A549 (cell line): ENCODE measurements around the gene PRSS1. TPM values are rescaled to one million over a fixed set of nuclear protein-coding genes. Genes with fewer than 3 reads are reported as not detected.

Experiments
- ATAC-seq, 2 experiments: fragments of 200-7000 bp in 1 of 2; fragments of >200 bp in 1 of 2; cut with Nextera tagmentation in 1 of 2; cut with Tn5 transposase in 1 of 2; 3 replicates each; pipeline versions ENCODE4 v1.8.0 to v1.9.1; 2018 to 2020; ENCODE audit warnings: mild to moderate bottlenecking in 1 of 2, moderate library complexity in 1 of 2
- CTCF ChIA-PET: fragments of 300-600 bp; sonication (Branson Sonifier 250); formaldehyde crosslinking; extraction: SDS; loops from one replicate; lab custom pipeline; 2021; ENCODE audit warnings: antibody characterized with exemption, inconsistent platforms; lab: Yijun Ruan, JAX
- POLR2A ChIA-PET: fragments of 350-600 bp; formaldehyde crosslinking; extraction: SDS; loops from one replicate; lab custom pipeline; 2021; ENCODE audit warnings: antibody characterized with exemption, inconsistent platforms; lab: Yijun Ruan, JAX
- DNase-seq, 2 experiments: peaks; one replicate each; pipeline versions ENCODE4 v3.0.0 to v3.0.0-alpha.2; 2011 to 2016; ENCODE audit warnings: low read depth in 1 of 2, low spot score in 1 of 2
- FAIRE-seq: peaks from 2 replicates; lab custom pipeline; 2011; peaks lifted over from hg19 to GRCh38; lab: Jason Lieb, UNC
- H3K27ac ChIP-seq, 2 experiments: fragments of >200 bp; sonication (Bioruptor Twin); formaldehyde crosslinking; 3 replicates each; pipeline ENCODE4 v1.5.1; 2016 to 2017
- H3K4me1 ChIP-seq: fragments of >200 bp; sonication (Bioruptor Twin); formaldehyde crosslinking; 3 replicates; pipeline ENCODE4 v1.6.1; 2016
- H3K4me2 ChIP-seq: fragments of >200 bp; sonication (Bioruptor Twin); formaldehyde crosslinking; 3 replicates; pipeline ENCODE4 v1.6.1; 2016
- H3K4me3 ChIP-seq: fragments of >200 bp; sonication (Bioruptor Twin); formaldehyde crosslinking; 3 replicates; pipeline ENCODE4 v1.5.1; 2016
- H3K9me3 ChIP-seq: fragments of >200 bp; sonication (Bioruptor Twin); formaldehyde crosslinking; 3 replicates; pipeline ENCODE4 v1.6.1; 2016
- BHLHE40 ChIP-seq: IDR thresholded peaks from 2 replicates; pipeline ENCODE4 v1.6.1; 2012; ENCODE audit warnings: low read depth, low read length, inconsistent platforms
- CBX2 ChIP-seq: fragments of 200-600 bp; sonication (generic); IDR thresholded peaks from 2 replicates; pipeline ENCODE4 v1.6.1; 2016; ENCODE audit warnings: low read depth, mild to moderate bottlenecking, borderline replicate concordance
- CEBPB ChIP-seq, 2 experiments: fragments of >200 bp in 1 of 2; sonication (Bioruptor Twin) in 1 of 2; formaldehyde crosslinking in 1 of 2; IDR thresholded peaks; 2 replicates each; pipeline ENCODE4 v1.6.1; 2012 to 2016
- CHD4 ChIP-seq: fragments of 200-600 bp; sonication (generic); IDR thresholded peaks from 2 replicates; pipeline ENCODE4 v1.6.1; 2016; ENCODE audit warnings: antibody characterized with exemption, mild to moderate bottlenecking, borderline replicate concordance
- ESRRA ChIP-seq: fragments of 150-350 bp; IDR thresholded peaks from 2 replicates; pipeline ENCODE4 v1.6.1; 2014; ENCODE audit warnings: mild to moderate bottlenecking, low read length, borderline replicate concordance
- GATA3 ChIP-seq: IDR thresholded peaks from 2 replicates; pipeline ENCODE4 v1.6.1; 2012; ENCODE audit warnings: borderline replicate concordance
- HOXB5 ChIP-seq: fragments of 250-450 bp; sonication (Bioruptor Pico); IDR thresholded peaks from 2 replicates; pipeline ENCODE4 v1.5.0; 2020; ENCODE audit warnings: mild to moderate bottlenecking, moderate library complexity
- JUN ChIP-seq, 2 experiments: fragments of >200 bp; sonication (Bioruptor Twin); formaldehyde crosslinking; IDR thresholded peaks; 2 replicates in 1 of 2; 3 replicates in 1 of 2; pipeline ENCODE4 v1.6.1; 2016 to 2017
- KDM1A ChIP-seq: fragments of 200-600 bp; sonication (generic); IDR thresholded peaks from 2 replicates; pipeline ENCODE4 v1.6.1; 2016; ENCODE audit warnings: low read depth, mild to moderate bottlenecking
- KDM5A ChIP-seq: fragments of 200-600 bp; sonication (generic); IDR thresholded peaks from 2 replicates; pipeline ENCODE4 v1.6.1; 2016; ENCODE audit warnings: antibody characterized with exemption, mild to moderate bottlenecking
- MAZ ChIP-seq: fragments of 150-350 bp; IDR thresholded peaks from 2 replicates; pipeline ENCODE4 v1.6.1; 2014; ENCODE audit warnings: antibody characterized with exemption, low read depth, low read length, borderline replicate concordance
- MYC ChIP-seq: IDR thresholded peaks from 2 replicates; pipeline ENCODE4 v1.6.1; 2012; ENCODE audit warnings: mild to moderate bottlenecking, inconsistent platforms, low read length, improper control_type of control experiment, borderline replicate concordance
- NFE2L2 ChIP-seq: fragments of 150-350 bp; conservative IDR thresholded peaks from 2 replicates; pipeline ENCODE4 v1.6.1; 2014; ENCODE audit warnings: low read length
- RAD21 ChIP-seq, 2 experiments: fragments of >200 bp in 1 of 2; sonication (Bioruptor Twin) in 1 of 2; formaldehyde crosslinking in 1 of 2; IDR thresholded peaks in 1 of 2; conservative IDR thresholded peaks in 1 of 2; 2 replicates in 1 of 2; 3 replicates in 1 of 2; pipeline ENCODE4 v1.6.1; 2012 to 2018; ENCODE audit warnings: inconsistent platforms in 1 of 2
- RARB ChIP-seq: fragments of 250-450 bp; sonication (Bioruptor Pico); IDR thresholded peaks from 2 replicates; pipeline ENCODE4 v1.8.0; 2021; ENCODE audit warnings: mild to moderate bottlenecking, moderate library complexity
- RFX5 ChIP-seq: fragments of 450-650 bp; IDR thresholded peaks from 2 replicates; pipeline ENCODE4 v1.7.1; 2014; ENCODE audit warnings: antibody characterized with exemption, mild to moderate bottlenecking, moderate library complexity
- RNF2 ChIP-seq: fragments of 200-600 bp; sonication (generic); IDR thresholded peaks from 2 replicates; pipeline ENCODE4 v1.6.1; 2016; ENCODE audit warnings: low read depth, mild to moderate bottlenecking, antibody characterized with exemption, moderate library complexity, borderline replicate concordance
- SREBF2 ChIP-seq: fragments of 450-650 bp; IDR thresholded peaks from 2 replicates; pipeline ENCODE4 v1.6.1; 2014; ENCODE audit warnings: mild to moderate bottlenecking, moderate library complexity
- TFCP2L1 ChIP-seq: fragments of 250-450 bp; sonication (Bioruptor Pico); IDR thresholded peaks from 2 replicates; pipeline ENCODE4 v1.5.0; 2021; ENCODE audit warnings: mild to moderate bottlenecking
- TP53 ChIP-seq: fragments of 250-450 bp; sonication (Bioruptor Pico); IDR thresholded peaks from 2 replicates; pipeline ENCODE4 v1.5.0; 2021; ENCODE audit warnings: mild to moderate bottlenecking, moderate library complexity
- ZSCAN20 ChIP-seq: fragments of 250-450 bp; sonication (Bioruptor Pico); IDR thresholded peaks from 2 replicates; pipeline ENCODE4 v1.8.0; 2022; ENCODE audit warnings: mild to moderate bottlenecking, moderate library complexity
- WGBS: methylation state at CpG from one replicate; pipeline ENCODE4 v1.1.6; 2017; ENCODE audit errors: missing lambda C conversion rate; 5-methylcytosine and 5-hydroxymethylcytosine counted together
- polyA plus RNA-seq, 4 experiments: library from polyadenylated mRNA; depleted of rRNA in 3 of 4; stranded (reverse); fragments of >200 nt; fragmentation: RNase III in 1 of 4; extraction: RNeasy Plus Mini Kit Qiagen cat#74134 plus additional on column Dnase treatment in 1 of 4; gene quantifications; 2 replicates in 3 of 4; 3 replicates in 1 of 4; pipeline ENCODE4 v1.2.3, GENCODE V29; 2011 to 2017
- TF ChIP-seq, protein P1 (sequence below): fragments of 200-600 bp; sonication (generic); IDR thresholded peaks from 2 replicates; pipeline ENCODE4 v1.6.1; 2016; ENCODE audit warnings: antibody characterized with exemption, mild to moderate bottlenecking, moderate library complexity
- TF ChIP-seq, protein P2 (sequence below): IDR thresholded peaks from 2 replicates; pipeline ENCODE4 v1.6.1; 2012

The PRSS1 gene
- polyA plus RNA-seq, 2 of the 4 experiments (the other 2 are of a cell fraction): not detected

DNA sequence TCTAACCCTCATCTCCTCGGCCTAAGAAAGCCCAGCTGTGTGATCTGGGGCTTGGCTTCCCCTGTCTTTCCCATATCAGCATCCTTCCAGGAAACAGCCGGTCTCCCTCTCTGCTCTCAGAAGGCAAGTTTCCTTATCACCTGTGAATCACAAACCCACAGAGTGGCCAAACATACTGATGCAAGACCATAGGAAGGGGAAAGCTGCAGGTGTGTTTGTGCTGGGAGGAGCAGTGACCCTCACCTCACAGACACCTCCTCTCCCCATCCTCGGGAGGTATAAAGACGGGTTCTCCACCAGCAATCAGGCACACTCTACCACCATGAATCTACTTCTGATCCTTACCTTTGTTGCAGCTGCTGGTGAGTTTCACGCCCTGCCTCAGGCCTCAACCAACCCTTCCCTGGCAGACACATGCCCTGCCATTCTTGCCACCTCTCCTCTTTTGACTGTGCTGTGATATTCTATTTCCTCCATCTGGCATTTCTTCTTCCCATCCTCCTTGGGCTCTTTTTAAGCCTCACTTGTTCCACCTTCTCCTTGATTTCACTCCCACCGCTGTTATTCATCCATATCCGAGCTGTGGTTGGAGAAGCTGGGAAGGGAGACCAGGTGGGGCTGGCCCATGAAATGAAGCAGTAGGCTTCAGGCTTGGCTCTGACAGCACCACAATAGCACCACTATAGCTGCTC is 21.5 kb downstream of the PRSS1 start, which contains the start of gene PRSS2:
Gene PRSS2, plus strand, starts transcription at position 310 of the 692 bp plus-strand sequence. Its CDS starts 13 bp downstream, at position 323.
- POLR2A ChIA-PET: no interaction called here
- ATAC-seq: no peak
- Histone ChIP-seq H3K4me1 (no peaks in the 10 kb centered on the region), H3K9me3 (no peaks in the 10 kb centered on the region), H3K4me2 (no peak within 1 kb of the TSS), H3K27ac (no peak within 1 kb of the TSS), H3K4me3 (no peak within 1 kb of the TSS)
- 4% methylated on average over 7 of the region's 7 CpGs for WGBS
- CTCF ChIA-PET: interaction anchor here (2.9 to 6.6 kb wide), 2 partner anchors 9 to 13 kb away, joined by 10 to 32 read pairs; no protein-coding TSS in a partner anchor
- no peak for DNase-seq
- FAIRE-seq: no peak
- TF ChIP-seq MYC (no peak), BHLHE40 (no peak), GATA3 (no peak), RFX5 (no peak), HOXB5 (CRISPR knock-in tag) (no peak), RAD21 (conservative IDR thresholded peaks at IDR 0.05 in 1 of 2, IDR thresholded peaks at IDR 0.05 in 1 of 2) (no peak), ZSCAN20 (CRISPR knock-in tag) (no peak), NFE2L2 (no peak)
- TF ChIP-seq, protein P1, sequence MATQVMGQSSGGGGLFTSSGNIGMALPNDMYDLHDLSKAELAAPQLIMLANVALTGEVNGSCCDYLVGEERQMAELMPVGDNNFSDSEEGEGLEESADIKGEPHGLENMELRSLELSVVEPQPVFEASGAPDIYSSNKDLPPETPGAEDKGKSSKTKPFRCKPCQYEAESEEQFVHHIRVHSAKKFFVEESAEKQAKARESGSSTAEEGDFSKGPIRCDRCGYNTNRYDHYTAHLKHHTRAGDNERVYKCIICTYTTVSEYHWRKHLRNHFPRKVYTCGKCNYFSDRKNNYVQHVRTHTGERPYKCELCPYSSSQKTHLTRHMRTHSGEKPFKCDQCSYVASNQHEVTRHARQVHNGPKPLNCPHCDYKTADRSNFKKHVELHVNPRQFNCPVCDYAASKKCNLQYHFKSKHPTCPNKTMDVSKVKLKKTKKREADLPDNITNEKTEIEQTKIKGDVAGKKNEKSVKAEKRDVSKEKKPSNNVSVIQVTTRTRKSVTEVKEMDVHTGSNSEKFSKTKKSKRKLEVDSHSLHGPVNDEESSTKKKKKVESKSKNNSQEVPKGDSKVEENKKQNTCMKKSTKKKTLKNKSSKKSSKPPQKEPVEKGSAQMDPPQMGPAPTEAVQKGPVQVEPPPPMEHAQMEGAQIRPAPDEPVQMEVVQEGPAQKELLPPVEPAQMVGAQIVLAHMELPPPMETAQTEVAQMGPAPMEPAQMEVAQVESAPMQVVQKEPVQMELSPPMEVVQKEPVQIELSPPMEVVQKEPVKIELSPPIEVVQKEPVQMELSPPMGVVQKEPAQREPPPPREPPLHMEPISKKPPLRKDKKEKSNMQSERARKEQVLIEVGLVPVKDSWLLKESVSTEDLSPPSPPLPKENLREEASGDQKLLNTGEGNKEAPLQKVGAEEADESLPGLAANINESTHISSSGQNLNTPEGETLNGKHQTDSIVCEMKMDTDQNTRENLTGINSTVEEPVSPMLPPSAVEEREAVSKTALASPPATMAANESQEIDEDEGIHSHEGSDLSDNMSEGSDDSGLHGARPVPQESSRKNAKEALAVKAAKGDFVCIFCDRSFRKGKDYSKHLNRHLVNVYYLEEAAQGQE: no peak
- TF ChIP-seq, all 56 proteins: peak for 0

DNA sequence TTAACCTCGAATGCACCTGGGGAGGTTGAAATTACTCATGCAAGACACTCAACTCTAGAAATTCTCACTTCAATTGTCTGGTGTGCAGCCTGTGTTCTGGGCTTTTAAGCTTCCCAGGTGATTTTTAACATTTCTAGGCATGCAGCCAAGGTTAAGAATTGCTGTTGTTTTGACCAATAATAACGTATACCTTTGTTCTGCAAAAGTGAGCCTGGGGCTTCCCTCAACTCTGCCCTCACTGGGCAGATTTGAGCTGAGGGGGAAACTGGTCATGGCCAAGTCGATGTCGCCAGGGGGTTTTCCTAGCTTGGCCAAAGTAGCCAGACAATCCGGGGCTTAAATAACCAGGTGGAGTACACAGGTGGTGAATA is 22.1 kb downstream of the PRSS1 start:
- no peak for ATAC-seq
- TF ChIP-seq KDM1A (no peak), CHD4 (no peak)
- POLR2A ChIA-PET: no interaction called here
- no peak overlapping the region for H3K4me3 ChIP-seq
- CTCF ChIA-PET: interaction anchor here (1.9 to 6.6 kb wide), 3 partner anchors 8 to 236 kb away, joined by 9 to 32 read pairs (median 10); no protein-coding TSS in a partner anchor
- 3% methylated on average over 5 of the region's 5 CpGs for WGBS
- no peak for FAIRE-seq
- no peak overlapping the region for H3K4me2 ChIP-seq
- no peaks in the 10 kb centered on the region for H3K9me3 ChIP-seq
- no peak for DNase-seq
- H3K4me1 ChIP-seq: no peaks in the 10 kb centered on the region
- no peak overlapping the region for H3K27ac ChIP-seq

DNA sequence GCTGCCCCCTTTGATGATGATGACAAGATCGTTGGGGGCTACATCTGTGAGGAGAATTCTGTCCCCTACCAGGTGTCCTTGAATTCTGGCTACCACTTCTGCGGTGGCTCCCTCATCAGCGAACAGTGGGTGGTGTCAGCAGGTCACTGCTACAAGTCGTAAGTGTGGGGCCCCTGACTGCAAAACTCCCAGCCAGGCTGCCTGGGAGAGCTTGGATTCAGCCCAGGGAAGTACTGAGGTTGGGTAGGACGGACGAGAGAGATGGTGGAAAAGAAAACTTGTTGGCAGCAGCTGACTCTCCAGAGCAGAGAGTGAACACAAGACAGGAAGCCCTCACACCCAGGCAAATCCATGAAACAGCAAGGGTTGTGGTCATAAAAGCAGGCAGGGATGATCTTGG is 22.8 kb downstream of the PRSS1 start:
- TF ChIP-seq RAD21 (conservative IDR thresholded peaks at IDR 0.05 in 1 of 2, IDR thresholded peaks at IDR 0.05 in 1 of 2) (no peak), RARB (no peak), RNF2 (no peak), SREBF2 (no peak), TFCP2L1 (no peak), NFE2L2 (no peak), TP53 (no peak), ESRRA (no peak), CEBPB (IDR thresholded peaks at IDR 0.05) (no peak), KDM5A (no peak), JUN (IDR thresholded peaks at IDR 0.05) (no peak), MAZ (no peak), ZSCAN20 (CRISPR knock-in tag) (no peak), CBX2 (no peak)
- TF ChIP-seq, protein P2, sequence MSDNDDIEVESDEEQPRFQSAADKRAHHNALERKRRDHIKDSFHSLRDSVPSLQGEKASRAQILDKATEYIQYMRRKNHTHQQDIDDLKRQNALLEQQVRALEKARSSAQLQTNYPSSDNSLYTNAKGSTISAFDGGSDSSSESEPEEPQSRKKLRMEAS: no peak
- no peak for DNase-seq
- POLR2A ChIA-PET: no interaction called here
- CTCF ChIA-PET: interaction anchor here (0.7 to 6.6 kb wide), 3 partner anchors 11 to 258 kb away, joined by 3 to 32 read pairs (median 9); no protein-coding TSS in a partner anchor
- no peak for FAIRE-seq
- H3K27ac ChIP-seq: no peak overlapping the region
- no peaks in the 10 kb centered on the region for H3K9me3 ChIP-seq
- ATAC-seq: no peak
- WGBS: 5% methylated on average over 5 of the region's 6 CpGs
- H3K4me2 ChIP-seq: no peak overlapping the region
- H3K4me3 ChIP-seq: no peak overlapping the region
- no peaks in the 10 kb centered on the region for H3K4me1 ChIP-seq
